Measurements from ENCODE around the gene ITLN1.
"Not testable (repeated sequence)": the region's sequence is repeated elsewhere in the genome, so short reads cannot be mapped to it uniquely, and the experiment has no call there.

The ITLN1 gene

GRCh38 chr1:160882582-160882981 is 2.4 kb downstream of the ITLN1 start:
- DNase-seq: no peak

GRCh38 chr1:160881264-160881663 is 3.7 kb downstream of the ITLN1 start:
- not testable (repeated sequence) for DNase-seq

- no peak for DNase-seq
Measured at GRCh38 chr1:160880216-160880615, 4.8 kb downstream of the ITLN1 start.

- DNase-seq: no peak
Measured at GRCh38 chr1:160879056-160879455, 5.9 kb downstream of the ITLN1 start.

- DNase-seq: no peak
Measured at GRCh38 chr1:160877221-160877620, 7.8 kb downstream of the ITLN1 start.

- DNase-seq: no peak
Measured at GRCh38 chr1:160876311-160876710, 8.7 kb downstream of the ITLN1 start.

- not testable (repeated sequence) for DNase-seq
Measured at GRCh38 chr1:160875591-160875990, 9.4 kb downstream of the ITLN1 start.

GRCh38 chr1:160874935-160875334 is 10.0 kb downstream of the ITLN1 start:
- no peak for DNase-seq

GRCh38 chr1:160868141-160868540 is 16.8 kb downstream of the ITLN1 start:
- DNase-seq: no peak

- DNase-seq: not testable (repeated sequence)
Measured at GRCh38 chr1:160867651-160868050, 17.3 kb downstream of the ITLN1 start.

GRCh38 chr1:160866695-160867260 is 18.2 kb downstream of the ITLN1 start:
- no peak for DNase-seq

- no peak for DNase-seq
Measured at GRCh38 chr1:160866001-160866694, 18.8 kb downstream of the ITLN1 start.

- no peak for DNase-seq
Measured at GRCh38 chr1:160865337-160865736, 19.6 kb downstream of the ITLN1 start.

GRCh38 chr1:160864173-160864572 is 20.8 kb downstream of the ITLN1 start:
- no peak for DNase-seq

GRCh38 chr1:160863774-160864131 is 21.2 kb downstream of the ITLN1 start:
- no peak for DNase-seq

GRCh38 chr1:160863061-160863773 is 21.8 kb downstream of the ITLN1 start:
- DNase-seq: no peak

- no peak for DNase-seq
Measured at GRCh38 chr1:160862203-160863060, 22.5 kb downstream of the ITLN1 start, which contains the start of gene CD244. Gene CD244 (minus strand): TSS chr1:160862887. CDS start chr1:160862677, 210 bp downstream.

- no peak for DNase-seq
Measured at GRCh38 chr1:160860840-160861505, 24.0 kb downstream of the ITLN1 start.

- no peak for DNase-seq
Measured at GRCh38 chr1:160859166-160859565, 25.8 kb downstream of the ITLN1 start.

GRCh38 chr1:160858507-160858906 is 26.5 kb downstream of the ITLN1 start:
- DNase-seq: no peak

GRCh38 chr1:160858097-160858496 is 26.9 kb downstream of the ITLN1 start:
- DNase-seq: no peak

GRCh38 chr1:160855181-160855981 is 29.6 kb downstream of the ITLN1 start:
- no peak for DNase-seq

All from eye (tissue), 1 donor.